Measurements from ENCODE around the gene CDK16.

CDK16 gene

DNA sequence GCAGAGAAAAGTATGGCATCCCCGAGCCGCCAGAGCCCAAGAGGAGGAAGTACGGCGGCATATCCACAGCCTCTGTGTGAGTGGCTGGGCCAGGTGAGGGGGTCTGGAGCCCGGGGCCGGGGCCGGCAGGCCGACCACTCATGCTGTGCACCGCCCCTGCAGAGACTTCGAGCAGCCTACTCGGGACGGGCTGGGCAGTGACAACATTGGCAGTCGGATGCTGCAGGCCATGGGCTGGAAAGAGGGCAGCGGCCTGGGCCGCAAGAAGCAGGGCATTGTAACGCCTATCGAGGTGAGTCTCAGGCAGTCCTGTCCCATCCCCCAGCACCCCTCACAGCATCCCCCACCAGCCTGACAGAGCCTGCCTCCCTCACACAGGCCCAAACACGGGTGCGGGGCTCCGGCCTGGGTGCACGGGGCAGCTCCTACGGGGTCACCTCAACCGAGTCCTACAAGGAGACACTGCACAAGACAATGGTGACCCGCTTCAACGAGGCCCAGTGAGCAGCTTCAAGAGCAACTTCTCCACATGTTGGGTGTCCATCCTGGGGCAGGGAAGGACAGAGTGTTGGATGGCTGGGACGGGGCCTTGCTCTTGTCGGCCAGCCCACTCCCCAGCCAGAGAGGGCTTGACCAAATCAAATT is 32.3 kb upstream of the CDK16 start:
- no peak for DNase-seq (ENCODE audit: low read depth, low spot score)

DNA sequence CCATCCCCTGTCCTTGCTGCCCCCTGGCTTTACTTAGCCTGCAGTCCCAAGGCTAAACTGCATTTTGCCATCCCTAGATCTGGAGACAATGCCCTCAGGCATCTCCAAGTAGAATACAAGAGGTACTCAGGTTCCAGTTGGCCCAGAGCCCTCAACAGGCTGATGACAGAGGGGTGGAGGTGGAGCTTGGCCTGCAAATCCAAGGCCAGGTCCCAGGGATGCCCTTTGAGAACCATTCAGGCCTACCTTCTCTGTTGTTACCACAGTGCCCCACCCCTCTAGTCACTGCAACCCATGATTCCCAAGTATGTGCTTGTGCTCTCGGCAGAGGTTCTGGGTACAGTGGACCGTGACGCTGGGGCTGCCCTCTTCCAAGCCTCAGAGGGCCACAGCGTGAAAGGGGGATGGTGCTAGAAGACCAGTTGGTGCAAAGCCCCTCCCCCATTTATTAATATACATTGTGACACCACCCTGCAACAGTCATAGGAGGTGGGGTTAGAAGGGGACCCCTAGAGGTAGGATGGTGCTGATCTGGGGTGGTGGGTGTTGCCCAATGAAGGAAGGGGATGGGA is 31.3 kb upstream of the CDK16 start:
- DNase-seq (ENCODE audit: low read depth, low spot score): peak; percentile 32

DNA sequence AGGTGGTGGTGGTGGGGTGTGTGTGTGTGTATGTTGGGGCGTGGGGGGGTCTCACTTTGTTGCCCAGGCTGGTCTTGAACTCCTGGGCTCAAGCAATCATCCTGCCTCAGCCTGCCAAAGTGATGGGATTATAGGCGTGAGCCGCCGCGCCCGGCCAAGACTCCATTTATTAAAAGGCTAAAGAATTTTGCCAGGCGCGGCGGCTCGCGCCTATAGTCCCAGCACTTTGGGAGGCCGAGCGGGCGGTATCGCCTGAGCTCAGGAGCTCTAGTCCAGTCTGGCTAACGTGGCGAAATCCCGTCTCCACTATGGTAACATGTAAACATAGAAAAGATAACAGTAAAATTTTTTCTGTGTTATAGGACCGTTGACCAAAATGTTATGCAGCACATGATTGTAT is 28.6 kb upstream of the CDK16 start:
- DNase-seq (ENCODE audit: low read depth, low spot score): peak; percentile 41

DNA sequence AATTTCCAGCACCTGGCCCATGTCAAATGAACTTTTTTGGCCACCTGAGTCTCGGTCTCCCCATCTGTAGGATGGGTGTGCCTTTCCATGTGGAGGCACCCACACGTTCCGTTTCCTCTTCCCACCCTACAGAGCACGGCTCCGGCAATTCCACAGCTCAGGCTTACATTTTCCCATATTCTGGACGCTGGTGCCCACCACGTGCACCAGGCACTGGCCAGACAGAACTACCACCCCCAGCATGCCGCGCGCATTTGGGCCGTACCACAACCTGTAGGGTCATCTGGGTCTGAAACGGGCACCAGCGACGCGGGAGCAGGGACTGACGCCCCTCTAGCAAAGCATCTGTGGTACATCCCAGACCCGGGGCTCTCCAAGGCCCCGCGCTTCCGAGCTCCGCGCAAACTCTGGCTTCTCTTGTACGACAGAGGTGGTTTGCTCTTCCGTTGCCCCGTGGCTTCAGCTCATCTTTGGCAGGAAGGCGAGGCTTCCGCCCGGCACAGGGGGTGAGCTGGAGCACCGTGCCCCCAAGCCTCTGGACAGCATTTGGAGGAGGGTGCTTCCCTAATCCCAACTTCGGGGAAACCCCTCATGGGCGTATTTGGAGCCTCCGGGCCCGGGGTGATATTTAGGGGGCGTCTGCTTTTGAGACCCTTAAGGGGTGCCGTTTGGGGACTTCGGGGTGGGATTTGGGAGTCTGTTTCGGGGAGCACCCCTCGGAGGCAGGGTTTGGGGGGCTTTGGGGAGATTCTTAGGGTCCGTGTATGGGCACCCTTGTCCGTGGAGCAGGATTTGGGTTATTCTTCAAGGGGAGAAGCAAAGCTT is 27.8 kb upstream of the CDK16 start:
- peak; percentile 98 for DNase-seq (ENCODE audit: low read depth, low spot score)

DNA sequence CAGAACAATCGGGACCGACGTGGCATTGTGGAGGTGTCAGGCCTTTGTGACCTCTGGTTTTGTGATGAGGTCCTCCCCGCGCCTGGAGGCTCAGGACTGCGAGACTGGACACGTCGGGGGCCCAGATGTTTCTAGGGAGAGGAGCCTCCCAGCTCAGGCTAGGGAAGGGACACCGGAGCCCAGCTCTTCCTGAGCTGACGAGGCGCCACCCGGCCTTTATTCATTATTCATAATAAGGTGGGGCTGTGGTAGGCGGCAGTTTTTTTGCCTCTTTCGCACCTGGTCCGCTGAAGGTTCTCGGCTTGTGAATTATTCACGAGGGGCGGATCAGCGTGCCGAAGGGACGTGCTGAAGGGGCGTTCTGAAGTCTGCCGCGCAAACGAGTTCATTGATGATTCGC is 27.1 kb upstream of the CDK16 start:
- DNase-seq (ENCODE audit: low read depth, low spot score): peak; percentile 65

DNA sequence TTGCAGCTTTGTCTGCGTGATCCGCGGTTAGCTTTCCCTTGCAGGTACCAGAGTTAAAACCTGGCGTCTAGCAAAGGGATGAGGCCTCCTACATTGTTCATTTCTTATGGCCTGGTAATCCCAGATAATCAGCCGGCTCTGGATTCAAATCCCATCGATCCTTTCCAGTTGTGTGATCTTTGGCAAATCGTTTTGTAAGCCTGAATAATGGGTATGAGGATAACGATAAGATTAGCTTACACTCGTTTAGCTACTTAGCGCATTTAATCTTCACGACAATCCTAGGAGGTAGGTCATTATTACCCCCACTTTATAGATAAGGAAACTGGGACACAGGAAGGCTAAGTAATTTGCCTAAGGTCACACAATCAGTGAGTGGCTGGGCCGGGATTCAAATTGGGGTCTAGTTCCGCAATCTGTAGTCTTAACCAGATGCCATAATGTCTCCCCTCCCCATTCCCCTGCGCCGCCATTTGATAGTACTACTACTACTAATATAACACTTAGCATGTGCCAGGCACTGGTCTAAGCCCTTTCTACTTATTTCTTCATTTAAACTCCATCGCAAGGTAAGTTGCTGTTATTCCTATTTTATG is 26.6 kb upstream of the CDK16 start:
- no peak for DNase-seq (ENCODE audit: low read depth, low spot score)

DNA sequence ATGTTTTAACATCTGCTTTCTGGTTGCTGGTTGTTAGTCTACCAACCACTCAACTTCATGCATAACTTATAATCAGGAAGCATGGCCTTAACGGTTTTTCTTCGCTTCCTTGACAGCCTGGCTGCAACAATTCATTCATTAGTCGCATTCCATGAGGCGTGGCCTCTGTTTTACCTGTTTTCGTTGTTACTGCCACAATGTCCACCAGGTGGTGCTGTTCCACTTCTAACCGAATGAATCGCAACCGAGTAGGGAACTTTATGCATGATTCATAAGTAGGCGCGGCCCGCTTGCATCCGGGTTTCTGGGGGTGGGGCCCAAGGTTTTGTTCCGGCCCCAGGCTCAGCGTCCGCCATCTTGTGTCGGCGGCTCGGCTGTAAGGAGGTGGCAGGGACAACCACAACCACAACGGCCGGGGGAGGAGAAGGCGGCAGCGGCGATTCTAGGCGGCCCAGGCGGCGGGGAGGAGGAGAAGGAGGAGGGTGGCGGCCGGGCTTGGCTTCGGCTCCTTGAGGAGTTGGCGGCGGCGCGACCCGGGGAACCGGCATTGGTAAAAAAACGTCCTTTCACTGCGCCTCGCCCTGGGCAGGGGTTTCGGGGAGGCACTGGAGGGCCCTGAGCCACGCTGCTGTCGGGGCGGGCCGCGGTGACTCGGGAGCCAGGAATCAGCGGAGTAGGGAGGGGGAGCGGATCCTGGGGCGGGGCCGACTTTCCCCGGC is 24.8 kb upstream of the CDK16 start, which contains the start of gene UBA1:
Gene UBA1 (plus strand): TSS at position 355 of the 719 bp plus-strand sequence. CDS start 4,974 bp downstream, outside the sequence.
- peak; percentile 98 for DNase-seq (ENCODE audit: low read depth, low spot score)

DNA sequence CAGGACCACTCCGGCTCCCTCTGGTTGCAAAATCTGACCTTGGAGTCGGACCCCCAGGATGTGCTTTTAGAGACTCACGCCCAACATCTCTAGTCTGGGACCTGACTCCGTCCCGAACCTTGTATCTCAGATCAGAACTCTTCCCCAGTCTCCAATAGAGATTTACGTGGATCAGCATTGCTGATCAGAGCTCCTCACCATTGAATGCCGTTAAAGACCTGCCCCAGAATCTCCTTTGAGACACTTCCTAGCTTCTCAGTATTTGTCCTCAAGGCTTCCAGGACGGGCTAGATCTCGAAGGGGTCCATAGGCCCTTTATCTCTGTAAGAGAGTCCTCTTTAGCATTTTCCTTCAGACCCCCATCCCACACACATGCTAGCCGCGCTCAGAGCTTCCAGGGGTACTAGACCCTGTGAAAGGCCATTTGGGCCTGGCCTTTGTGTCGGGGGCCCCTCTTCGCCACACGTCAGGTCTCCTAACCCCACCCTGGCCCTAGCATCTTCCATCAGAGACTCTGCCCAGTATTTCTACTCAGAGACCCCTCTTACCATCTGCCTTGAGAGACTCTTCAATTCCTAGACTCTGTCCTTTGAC is 24.2 kb upstream of the CDK16 start:
- no peak for DNase-seq (ENCODE audit: low read depth, low spot score)

DNA sequence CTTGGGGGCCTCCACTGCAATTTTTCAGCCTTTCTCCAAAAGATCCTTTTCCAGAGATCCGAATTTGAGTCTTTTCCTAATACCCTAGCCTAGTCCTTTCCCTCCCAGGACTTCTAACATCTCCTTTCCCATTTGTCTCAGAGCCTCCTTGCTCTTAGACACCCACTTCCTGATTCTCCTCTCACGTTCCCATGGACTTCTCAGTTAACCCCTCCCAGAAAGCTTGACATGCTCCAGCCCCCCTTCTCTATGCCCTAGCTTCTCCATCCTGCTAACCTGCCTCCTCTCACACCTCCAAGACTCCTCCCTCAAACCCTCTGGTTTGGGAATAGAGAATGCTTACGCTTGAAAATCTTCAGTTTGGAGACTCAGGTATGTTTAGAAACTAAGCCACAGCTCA is 22.4 kb upstream of the CDK16 start:
- no peak for DNase-seq (ENCODE audit: low read depth, low spot score)

DNA sequence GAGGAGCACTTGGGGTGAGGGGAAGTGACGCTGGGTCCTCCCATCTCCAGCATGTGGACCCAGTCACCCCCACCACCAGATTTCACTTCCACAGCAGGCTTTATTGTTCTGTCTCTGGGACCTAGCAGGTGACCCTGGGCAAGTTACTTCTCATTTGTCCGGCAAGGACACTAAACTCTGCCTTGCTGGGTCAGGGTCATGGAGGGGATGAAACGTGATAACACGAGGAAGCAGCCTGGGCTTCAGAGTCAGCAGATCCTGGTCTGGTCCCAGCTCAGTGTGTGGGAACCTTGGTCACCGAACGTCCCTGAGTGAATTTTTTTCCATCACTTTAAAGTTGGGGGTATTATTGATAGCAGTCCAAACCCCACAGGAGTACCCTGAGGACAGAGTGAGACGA is 21.0 kb upstream of the CDK16 start:
- peak; percentile 24 for DNase-seq (ENCODE audit: low read depth, low spot score)

DNA sequence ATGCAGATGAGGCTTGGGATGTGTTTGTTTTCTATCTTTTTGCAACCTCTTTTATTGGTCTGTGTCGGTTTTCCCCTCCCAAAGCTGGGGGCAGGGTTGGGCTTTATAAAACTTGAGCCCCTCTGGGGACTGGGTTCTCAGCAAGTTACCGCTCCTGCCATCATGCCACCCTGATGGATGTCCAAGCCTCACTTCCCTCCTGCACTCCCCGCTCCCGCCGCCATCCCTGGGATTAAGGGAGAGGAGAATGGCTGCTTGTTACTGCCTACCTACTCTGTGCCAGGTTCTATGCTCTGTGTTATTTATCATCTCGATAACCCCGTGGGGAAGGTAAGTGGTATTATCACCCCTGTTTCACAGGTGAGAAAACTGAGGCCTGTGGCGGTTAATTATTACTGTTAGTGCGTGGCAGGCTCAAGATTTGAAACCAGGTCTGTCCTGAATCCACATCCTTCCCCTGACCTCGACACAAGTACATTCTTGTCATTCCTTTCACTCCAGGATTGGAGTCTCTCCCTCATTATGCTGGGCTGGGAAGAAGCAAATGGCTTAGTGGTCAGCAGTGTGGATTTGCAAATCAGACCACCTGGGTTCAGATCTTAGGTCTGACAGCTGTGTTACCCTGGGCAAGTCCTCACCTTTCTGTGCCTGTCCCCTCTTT is 20.3 kb upstream of the CDK16 start:
- peak; percentile 80 for DNase-seq (ENCODE audit: low read depth, low spot score)

DNA sequence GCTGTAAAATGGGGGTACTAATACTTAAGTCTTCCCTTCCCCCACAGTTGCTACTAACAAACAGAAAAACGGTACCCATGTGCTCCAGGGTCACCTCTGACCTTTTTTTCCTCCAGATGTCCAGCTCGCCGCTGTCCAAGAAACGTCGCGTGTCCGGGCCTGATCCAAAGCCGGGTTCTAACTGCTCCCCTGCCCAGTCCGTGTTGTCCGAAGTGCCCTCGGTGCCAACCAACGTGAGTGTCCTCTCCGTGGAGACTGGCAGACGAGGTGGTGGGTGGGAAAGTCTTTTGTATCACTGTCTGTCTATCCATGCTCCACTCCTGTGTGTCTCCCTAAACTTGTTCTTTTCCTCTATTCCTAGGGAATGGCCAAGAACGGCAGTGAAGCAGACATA is 19.8 kb upstream of the CDK16 start:
- no peak for DNase-seq (ENCODE audit: low read depth, low spot score)

DNA sequence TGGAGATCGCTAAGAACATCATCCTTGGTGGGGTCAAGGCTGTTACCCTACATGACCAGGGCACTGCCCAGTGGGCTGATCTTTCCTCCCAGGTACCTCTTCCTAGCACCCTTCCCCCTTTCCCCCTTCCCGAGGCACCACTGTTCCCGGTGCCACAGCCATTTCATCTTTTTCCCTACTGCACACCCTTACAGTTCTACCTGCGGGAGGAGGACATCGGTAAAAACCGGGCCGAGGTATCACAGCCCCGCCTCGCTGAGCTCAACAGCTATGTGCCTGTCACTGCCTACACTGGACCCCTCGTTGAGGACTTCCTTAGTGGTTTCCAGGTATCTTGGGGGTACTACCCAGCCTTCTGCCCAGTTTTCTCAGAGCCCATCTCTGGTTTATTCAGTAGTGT is 19.2 kb upstream of the CDK16 start:
- no peak for DNase-seq (ENCODE audit: low read depth, low spot score)

DNA sequence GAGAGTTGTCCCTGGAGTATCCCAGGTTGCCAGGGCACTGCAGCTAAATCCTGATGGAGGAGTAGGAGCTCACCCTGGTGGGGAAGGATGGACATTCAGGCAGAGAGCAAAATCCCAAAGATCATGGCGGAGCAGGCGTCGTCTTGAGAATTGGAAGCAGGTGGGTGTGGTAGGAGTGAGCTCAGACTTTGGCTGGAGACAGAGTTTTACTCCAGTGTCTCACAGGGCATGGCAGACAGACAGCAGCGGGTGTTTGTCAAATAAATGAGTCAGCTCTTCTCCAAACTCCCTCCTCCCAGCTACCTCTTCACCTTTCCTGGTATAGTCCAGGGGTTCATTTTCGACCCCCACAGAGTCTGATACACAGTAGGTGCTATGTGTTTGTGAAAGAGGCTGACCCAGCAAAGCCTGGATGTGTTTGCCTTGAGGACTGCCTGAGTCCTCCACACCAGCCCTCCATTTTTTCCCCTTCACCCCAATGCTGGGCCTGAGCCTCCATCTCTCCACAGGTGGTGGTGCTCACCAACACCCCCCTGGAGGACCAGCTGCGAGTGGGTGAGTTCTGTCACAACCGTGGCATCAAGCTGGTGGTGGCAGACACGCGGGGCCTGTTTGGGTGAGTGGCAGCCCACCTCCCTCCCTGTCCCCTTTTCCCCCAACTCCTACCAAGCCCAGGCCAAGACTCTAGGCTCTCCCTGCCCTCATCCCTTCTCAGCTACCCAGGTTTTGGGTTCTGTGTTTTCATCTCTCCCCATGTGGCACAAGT is 17.9 kb upstream of the CDK16 start:
- DNase-seq (ENCODE audit: low read depth, low spot score): peak; percentile 49

DNA sequence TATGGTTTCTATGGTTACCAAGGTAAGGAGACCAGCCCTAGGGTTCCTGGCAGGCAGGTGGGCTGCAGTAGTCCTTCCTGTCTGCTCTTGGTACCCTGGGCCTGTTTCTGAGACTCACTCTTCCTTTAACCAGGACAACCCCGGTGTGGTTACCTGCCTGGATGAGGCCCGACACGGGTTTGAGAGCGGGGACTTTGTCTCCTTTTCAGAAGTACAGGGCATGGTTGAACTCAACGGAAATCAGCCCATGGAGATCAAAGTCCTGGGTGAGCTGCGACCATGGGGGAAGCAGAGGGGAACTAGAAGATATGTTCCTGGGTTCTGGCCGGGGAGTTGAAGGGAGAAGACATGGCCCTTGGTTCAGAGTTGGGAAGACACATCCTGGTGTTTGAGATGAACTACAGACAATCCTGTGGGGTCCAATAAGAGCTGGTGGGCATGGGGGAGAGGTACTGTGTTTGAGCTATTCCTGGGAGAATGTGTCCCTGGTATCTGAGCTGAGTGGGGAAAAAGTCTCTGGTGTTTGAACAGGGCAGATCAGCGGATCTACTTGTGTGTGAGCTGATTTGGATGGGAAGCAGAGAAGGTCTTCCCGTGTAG is 17.0 kb upstream of the CDK16 start:
- DNase-seq (ENCODE audit: low read depth, low spot score): no peak

DNA sequence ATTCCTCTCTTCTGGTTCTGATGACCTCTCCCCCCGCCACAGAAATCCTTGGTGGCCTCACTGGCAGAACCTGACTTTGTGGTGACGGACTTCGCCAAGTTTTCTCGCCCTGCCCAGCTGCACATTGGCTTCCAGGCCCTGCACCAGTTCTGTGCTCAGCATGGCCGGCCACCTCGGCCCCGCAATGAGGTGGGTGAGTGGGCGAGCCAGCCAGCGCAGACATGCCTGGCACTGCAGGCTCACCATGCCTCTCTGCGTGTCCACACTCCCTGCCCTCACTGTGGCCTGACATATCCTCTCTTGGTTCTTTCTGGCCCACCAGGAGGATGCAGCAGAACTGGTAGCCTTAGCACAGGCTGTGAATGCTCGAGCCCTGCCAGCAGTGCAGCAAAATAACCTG is 16.2 kb upstream of the CDK16 start:
- no peak for DNase-seq (ENCODE audit: low read depth, low spot score)

DNA sequence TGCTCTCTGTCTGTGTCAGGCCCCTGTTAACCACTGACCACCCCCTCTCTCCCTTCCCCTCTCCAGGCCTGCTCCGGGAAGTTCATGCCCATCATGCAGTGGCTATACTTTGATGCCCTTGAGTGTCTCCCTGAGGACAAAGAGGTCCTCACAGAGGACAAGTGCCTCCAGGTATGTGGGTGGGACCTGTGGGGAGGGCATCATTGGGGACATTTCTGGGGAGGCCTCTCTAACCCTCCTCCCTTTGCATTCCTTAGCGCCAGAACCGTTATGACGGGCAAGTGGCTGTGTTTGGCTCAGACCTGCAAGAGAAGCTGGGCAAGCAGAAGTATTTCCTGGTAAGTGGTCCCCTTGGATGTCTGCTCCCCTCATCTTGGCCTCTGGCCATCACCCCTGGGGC is 15.6 kb upstream of the CDK16 start:
- DNase-seq (ENCODE audit: low read depth, low spot score): no peak

DNA sequence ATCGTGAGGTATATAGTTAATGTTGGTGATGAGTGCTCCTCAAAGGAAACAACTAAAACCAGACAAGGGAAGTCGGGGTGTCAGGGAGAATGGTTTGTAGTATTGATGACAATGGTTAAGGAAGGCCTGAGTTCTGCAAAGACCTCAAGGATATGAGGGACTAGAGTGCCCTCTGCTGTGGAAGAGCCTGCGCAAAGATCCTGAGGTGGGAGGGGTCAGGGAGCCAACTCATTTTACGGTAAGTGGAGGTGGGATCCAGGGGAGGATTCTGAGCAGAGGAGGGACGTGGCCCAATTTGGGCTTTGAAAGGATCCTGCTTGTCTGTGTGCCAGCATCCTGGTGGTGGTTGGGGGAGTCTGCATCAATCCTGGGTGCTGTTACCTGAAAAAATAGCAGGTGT is 13.5 kb upstream of the CDK16 start:
- DNase-seq (ENCODE audit: low read depth, low spot score): peak; percentile 31

DNA sequence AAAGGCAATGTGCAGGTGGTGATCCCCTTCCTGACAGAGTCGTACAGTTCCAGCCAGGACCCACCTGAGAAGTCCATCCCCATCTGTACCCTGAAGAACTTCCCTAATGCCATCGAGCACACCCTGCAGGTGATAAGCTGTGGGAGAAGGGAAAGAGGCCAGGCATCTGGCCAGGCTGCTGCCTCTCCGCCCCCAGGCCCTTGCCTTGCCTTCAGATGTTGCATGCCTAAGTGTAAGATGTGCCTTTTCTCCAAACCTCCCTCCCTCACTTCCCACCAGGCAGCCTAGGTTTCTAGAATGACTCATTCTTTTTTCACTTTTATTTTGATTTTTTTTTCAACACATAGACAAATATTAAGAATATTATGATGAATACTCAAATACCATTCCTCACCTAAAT is 12.2 kb upstream of the CDK16 start:
- peak; percentile 63 for DNase-seq (ENCODE audit: low read depth, low spot score)

DNA sequence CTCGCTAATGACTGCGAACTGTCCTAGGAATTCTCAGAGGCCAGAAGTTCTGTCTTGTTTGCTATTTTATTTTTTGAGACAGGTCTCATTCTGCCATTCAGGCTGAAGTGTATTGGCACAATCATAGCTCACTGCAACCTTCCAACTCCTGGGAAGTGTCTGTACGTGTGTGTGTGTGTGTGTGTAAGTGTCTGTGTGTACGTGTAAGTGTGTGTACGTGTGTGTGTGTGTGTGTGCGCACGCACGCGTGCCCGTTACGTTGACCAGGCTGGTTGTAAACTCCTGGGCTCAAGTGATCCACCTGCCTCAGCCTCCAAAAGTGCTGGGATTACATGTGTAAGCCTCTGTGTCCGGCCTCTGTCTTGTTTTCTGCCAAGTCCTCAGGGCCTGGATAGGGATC is 10.4 kb upstream of the CDK16 start:
- DNase-seq (ENCODE audit: low read depth, low spot score): no peak
